ENCODE results near the gene ORAI2.
"Not testable (repeated sequence)": the region's sequence is repeated elsewhere in the genome, so short reads cannot be mapped to it uniquely, and the experiment has no call there.

Gene ORAI2

GRCh38 chr7:102469351-102469971 is 36.1 kb downstream of the ORAI2 start:
- DNase-seq (ENCODE audit: low spot score), result no peak

- no peak for DNase-seq (ENCODE audit: low spot score)
Observed at GRCh38 chr7:102469972-102470825, 36.8 kb downstream of the ORAI2 start.

GRCh38 chr7:102471791-102472125 is 38.4 kb downstream of the ORAI2 start:
- DNase-seq (ENCODE audit: low spot score), result no peak

- no peak for DNase-seq (ENCODE audit: low spot score)
Observed at GRCh38 chr7:102472126-102473041, 39.0 kb downstream of the ORAI2 start.

- DNase-seq (ENCODE audit: low spot score), result no peak
Observed at GRCh38 chr7:102473271-102473991, 40.1 kb downstream of the ORAI2 start.

GRCh38 chr7:102474116-102474515 is 40.7 kb downstream of the ORAI2 start:
- not testable (repeated sequence) for DNase-seq (ENCODE audit: low spot score)

GRCh38 chr7:102474736-102475435 is 41.5 kb downstream of the ORAI2 start:
- not testable (repeated sequence) for DNase-seq (ENCODE audit: low spot score)

GRCh38 chr7:102478314-102479208 is 45.2 kb downstream of the ORAI2 start, which contains the start of gene POLR2J:
TSS of gene POLR2J (minus strand) at chr7:102478922. CDS start at chr7:102478860, 62 bp downstream.
- DNase-seq (ENCODE audit: low spot score), result peak; percentile 86

GRCh38 chr7:102479209-102479584 is 45.8 kb downstream of the ORAI2 start:
- not testable (repeated sequence) for DNase-seq (ENCODE audit: low spot score)

- not testable (repeated sequence) for DNase-seq (ENCODE audit: low spot score)
Observed at GRCh38 chr7:102479982-102480637, 46.7 kb downstream of the ORAI2 start.

GRCh38 chr7:102481962-102482361 is 48.6 kb downstream of the ORAI2 start:
- DNase-seq (ENCODE audit: low spot score), result not testable (repeated sequence)

GRCh38 chr7:102484317-102484716 is 50.9 kb downstream of the ORAI2 start:
- not testable (repeated sequence) for DNase-seq (ENCODE audit: low spot score)

GRCh38 chr7:102490529-102491075 is 57.2 kb downstream of the ORAI2 start:
- not testable (repeated sequence) for DNase-seq (ENCODE audit: low spot score)

- not testable (repeated sequence) for DNase-seq (ENCODE audit: low spot score)
Observed at GRCh38 chr7:102493220-102493935, 60.0 kb downstream of the ORAI2 start.

GRCh38 chr7:102494026-102494425 is 60.7 kb downstream of the ORAI2 start:
- not testable (repeated sequence) for DNase-seq (ENCODE audit: low spot score)

- DNase-seq (ENCODE audit: low spot score), result not testable (repeated sequence)
Observed at GRCh38 chr7:102494473-102495149, 61.2 kb downstream of the ORAI2 start.

- peak; percentile 0 for DNase-seq (ENCODE audit: low spot score)
Observed at GRCh38 chr7:102496861-102497260, 63.5 kb downstream of the ORAI2 start.

- not testable (repeated sequence) for DNase-seq (ENCODE audit: low spot score)
Observed at GRCh38 chr7:102497308-102497707, 63.9 kb downstream of the ORAI2 start.

All from RKO (cell line).